HG03135 (cell line): Measurements from ENCODE around the gene MROH2A.

ENCODE experiments used
- ATAC-seq: cut with Tn5 transposase; IDR thresholded peaks from one replicate; pipeline ENCODE4 v1.9.1; 2021; ENCODE audit warnings: mild to moderate bottlenecking, moderate library complexity; ENCODE audit not compliant: unreplicated experiment

Gene MROH2A

DNA sequence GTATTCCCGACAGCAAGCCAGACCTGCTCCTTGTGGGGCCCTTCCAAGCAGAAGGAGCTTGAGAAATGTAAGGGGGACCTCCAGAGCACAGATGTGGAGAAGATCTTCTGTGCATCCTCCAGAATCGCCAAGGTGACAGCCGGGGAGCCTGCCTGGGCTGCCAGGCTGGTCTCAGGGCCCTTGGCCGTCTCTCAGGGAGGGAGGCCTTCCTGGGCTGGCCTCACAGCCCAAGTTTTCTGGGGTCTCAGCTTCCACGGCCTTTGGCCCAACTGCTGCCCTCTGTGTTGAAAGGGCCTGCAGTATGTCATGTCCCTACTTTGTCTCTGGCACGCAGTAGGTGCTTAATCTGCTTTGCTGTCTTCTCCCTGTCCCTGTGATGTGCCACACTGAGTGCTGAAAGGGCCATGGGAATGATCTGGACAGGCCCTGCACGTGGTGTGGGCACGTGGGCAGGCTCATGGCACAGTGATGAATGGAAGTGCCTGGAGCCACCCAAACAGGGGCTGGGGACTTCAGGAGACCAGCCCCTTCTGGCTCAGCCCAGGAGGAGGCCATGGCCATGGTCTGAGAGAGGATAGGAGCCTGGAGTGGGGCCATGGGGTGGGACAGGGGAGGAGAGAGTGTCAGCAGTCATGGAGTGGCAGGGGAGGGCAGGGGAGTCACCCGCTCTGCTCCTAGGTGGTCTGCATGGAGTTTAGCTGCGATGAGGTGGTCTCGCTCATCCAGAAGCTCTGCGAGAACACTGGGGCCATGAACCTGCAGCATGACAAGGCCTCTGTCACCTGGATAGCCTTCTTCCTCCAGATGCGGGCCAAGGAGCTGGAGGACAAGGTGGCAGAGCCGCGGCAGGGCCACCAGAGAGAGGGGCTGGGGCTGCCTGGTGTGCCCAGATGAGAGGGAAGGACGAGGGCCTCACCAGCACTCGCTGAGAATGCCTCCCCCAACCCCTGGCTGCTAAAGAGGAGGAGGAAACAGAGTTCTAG is 40.8 kb downstream of the MROH2A start:
- no peak for ATAC-seq

DNA sequence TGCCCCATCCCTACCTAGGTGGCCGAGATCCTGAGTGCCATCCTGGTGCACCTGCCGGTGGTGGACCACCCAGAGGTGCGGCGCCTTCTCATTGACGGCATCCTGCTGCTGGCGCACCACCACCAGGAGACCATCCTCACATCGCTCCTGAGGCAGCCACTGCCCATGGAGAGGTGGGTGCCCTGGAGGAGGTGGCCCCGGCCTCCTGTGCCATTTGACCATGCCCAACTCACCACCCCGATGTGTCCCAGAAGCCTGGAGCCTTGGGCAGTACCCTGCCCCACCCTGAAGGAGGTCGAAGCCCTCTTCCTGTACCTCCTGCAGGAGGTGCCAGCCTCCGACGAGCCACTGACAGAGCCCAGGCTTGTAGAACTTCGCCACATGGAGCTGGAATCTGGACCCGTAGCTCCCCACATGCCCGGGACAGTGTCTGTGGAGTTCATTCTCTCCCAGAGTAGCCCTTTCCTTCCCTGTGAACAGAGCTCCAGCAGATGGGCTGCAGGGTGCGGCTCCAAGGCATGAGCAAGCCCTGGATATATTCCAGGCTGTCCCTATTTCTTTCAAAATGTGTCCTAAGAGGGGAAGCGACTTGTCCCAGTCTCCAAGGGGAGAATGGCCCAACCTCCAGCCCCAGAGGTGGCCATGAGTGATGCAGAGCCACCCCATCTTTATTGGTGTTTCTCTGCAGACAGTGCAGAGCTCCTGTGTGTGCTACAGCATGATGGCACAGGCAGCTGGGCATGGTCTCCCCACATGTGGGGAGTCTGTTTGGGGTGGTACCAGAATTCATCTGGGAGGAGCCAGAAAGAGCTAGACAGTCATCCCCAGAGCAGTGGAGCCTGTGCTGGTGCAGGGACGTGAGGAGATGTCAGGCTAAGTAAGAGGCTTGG is 42.0 kb downstream of the MROH2A start:
- ATAC-seq = no peak

DNA sequence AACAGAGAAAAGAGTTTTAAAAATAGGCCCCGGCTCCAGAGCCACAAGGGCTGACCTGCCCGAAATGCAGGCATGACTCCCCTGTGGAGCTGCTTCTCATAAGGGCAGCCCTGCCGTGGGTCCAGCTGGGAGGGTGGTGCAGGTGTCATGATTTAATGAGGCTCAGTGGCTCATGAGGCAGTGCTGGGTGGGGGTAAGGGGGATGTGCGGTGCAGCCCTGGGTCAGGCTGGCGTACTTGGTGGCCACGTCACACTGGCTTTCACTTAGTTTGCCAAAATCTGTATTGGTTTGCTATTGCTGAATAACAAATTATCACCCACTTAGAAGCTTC is 42.6 kb downstream of the MROH2A start:
- no peak for ATAC-seq

DNA sequence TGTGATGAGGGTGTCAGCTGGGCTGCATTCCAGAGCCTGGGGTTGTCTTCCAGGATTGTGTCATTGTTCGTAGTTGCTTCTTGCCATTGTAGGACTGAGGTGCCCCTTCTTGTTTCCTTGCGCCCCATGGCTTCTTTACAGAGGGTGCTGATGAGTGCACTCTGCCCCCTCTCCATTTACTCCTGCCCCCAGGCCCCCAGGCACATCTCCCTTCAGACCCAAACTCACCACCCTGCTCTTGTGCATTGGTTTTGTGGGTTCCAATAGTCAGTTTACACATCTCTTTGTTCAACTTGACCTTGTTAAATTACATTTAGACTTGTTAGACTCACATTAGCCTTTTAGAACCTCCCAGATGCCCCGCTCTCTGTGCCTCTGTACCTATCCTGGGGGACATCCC is 43.1 kb downstream of the MROH2A start:
- no peak for ATAC-seq

DNA sequence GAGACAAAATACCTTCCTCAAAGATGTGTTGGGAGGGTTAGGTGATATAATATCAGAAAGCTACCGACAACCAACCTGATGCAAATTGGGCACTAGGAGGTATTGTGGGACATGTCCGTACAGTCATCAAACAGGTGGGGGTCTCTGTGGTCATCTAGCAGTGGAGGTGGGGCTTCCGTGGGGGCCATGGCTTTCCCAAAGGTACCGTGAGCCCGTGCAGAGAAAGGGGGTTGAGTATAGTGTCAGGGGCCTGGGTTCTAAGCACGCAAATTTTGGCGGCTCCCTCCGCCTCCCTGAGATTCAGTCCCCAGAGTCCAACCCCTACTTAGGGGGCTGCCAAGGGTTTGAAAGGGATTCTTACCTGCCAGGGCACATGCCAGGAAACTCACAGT is 43.6 kb downstream of the MROH2A start:
- no peak for ATAC-seq

DNA sequence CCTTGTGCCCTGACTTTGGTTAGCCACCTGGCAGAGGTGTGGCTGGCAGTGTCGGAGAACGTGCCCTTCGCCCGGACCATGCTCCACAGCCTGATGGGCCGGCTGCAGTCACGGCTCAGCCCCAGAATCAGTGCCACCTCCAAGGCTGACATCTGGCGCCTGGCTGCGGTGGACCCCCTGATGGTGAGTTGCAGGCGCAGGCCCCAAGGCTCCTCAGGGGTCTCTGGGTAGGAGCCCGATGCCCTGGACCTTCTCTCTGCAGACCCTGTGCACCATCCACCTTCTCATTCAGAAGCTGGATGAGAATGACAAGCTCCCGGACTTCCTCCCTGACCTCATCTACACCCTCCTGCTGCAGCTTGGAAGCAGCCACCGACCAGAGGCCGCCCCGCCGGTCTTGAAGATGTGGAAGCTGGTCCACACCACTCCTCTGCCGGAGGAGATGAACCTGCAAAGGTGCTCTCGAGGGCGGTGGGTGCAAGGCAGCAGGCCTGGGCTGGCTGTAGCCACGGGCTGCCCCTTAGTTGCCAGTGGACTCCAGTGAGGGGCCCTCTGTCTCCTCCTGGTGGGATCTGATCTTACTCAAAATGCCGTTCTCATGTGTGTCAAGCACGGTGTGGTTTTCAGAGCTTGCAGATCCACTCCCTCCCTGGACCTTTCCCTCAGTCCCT is 44.1 kb downstream of the MROH2A start:
- no peak for ATAC-seq

DNA sequence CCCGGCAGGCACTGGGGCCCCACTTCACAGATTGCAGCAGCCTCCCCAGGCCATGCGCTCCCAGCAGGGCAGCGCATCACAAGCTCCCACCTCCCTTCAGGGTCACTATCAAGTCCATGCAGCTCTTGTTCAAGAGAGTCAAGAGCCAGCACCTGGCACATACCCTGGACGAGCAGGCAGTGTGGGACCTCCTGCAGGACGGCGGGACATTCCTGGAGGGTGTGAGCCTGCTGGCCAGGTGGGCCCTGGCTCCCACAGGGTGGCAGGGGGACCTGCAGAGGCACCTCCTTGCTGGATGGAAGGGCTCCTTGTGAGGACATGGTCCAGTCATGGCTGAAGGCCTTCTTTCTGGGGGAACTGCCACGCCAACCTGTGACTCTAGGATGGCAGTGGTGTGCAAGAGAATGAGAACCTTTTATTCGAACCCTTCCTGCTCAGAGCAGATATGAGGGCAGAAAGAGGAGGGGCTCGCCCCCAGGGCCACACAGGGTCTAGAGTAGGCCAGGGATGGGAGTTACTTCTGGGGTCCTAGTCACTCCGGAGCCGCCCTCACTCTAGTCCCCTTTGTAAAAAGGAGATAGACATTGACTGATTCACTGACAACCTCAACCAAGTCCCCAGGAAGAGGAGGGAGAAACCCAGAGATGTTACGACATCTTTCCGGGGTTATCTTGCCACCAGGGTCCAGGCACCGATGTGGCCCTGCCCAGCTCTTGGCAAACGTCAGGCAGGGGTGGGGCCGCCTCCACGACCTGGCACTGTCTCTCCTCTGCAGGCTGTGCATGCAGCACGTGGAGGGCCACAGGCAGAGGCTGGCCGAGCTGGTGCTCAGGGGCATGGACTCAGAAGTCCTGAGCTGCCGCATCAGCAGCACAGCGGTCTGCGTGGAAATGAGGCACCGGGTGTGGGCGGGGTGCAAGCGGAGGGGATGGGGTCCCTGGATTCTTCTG is 44.9 kb downstream of the MROH2A start:
- ATAC-seq = no peak

DNA sequence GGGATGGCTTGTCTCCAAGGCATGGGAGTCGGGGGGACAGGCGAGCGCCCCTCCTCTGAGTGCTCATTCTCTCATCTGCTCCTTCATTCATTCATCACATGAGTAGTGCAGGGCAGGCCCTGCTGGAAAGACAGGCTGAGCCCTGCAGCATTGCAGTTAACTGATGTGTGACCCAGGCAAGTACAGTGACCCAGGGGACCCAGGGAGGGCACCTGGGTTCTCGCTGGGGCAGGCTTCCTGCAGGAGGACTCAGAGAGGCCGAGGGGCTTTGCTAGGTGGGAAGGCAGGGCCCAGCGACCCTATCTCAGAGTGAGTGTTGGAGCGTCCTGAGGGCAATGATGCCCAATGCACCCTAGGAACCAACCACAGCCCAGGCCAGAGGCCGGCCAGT is 45.6 kb downstream of the MROH2A start:
- no peak for ATAC-seq

DNA sequence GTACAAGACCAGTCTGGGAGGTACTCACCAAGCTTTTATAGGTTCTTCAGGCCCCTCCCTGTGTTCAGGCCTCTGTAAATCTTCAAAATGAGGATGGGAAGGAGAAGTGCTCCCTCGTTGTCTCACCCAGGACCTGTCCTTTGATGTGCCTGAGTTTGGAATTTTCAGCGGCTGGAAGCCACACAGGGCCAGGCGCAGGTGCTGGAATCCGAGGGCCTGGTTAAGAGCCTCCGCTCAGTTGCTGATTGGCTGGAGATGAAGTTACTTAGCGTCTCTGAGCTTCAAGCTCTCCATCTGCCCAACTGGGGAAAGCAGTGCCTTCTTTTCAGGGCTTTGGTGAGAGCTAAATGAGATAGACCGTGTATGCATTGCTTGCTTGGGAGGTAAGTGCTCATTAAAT is 46.2 kb downstream of the MROH2A start:
- ATAC-seq = no peak

DNA sequence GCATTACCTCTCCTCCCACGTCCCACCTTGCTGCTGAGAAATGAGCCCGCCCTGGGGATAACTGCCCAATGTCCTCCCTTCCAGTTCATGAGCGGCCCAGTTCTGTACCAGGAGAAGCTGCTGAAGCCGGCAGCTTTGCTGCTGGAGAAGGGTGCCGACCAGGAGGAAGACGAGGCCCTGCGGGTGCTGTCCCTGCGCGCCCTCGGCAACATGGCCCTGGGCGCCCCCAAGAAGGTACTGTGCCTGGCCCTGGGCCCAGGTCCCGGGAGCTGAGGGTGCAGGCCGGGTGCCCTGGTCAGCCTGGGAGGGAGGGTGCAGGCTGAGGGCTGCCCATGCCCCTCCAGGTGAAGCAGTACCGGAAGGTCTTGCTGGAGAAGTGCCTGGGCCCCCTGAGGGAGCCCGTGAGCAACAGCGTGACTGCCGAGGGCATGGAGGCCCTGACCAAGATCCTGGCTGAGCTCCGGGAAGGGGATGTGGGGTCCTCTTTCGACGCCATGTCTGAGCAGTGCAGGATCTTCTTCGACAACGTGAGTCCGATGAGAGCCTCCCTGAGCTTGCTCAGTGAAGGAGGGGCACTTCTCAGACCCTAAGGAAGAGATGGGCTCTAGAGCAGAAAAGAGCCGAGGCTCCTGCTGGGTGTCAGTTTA is 50.5 kb downstream of the MROH2A start:
- ATAC-seq = no peak

DNA sequence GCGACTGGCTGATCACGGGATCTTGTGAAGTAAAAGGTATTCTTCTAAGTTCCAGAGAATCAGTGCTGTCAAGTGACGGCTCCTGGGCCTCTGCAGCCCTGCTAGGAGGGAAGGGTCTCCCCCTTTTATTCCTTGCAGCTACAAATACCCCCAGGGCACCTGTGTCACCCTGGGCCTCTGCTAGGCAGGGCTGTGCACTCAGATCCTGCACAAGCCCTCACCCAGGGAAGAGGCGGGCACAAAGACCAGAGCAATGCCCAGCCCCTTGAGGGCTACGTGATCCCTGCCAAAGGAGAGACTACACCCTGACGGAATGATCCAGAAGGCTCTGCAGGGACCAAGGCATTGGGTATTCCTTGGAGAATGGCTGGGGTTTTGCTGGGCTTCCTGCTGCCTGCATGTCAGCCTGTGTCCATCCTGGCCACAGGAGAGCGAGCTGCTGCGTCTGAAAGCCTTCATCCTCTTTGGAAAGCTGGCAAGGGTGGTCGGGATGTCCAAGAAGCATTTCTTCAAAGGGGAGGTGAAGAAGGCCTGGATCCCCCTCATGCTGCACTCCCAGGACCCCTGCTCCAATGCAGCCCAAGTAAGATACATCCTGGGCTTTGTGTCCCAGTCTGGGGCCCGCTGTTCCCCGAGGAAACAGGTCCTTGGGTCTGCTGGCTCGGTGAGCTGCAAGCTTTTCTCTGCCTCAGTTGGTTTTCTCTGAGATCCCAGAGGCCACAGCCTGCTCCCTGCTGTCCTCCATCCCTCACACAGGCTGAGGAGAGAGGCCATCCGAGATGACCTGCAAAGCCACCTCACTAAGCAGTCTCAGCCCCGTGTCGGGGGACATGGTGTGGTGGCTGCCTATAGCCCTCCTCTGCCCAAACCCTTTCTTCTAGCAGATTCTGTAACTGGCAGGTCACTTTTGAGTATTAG is 51.3 kb downstream of the MROH2A start:
- no peak for ATAC-seq

DNA sequence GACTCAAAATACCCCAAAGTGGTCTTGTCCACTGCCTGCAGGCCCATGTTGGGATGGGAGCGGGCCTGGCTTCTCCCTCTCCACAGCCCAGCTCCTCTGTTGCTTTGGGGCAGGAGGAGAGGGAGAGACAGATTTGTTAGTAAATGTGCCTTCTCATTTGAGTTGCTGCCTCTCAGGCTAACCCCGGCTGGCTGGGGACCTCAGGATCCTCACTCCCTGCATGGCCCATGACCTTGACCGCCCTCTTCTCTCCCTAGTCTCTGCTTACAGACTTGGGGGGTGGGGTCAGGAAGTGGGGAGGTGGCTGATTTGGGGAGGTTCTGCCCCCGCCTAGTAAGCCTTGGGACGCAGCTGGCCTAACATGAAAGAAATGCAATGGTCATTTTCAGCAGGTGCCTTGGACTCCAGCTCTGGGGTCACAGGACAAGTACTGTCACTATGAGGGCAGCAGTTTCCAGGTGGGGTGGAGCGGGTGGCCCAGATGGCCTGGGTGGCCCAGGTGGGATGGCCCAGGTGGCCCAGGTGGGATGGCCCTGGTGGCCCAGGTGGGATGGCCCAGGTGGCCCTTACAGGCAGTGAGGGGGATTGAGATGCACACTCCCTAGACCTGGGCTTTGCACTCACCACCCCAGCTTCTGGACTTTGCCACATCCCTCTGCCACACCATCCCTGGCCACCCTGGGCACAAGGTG is 52.1 kb downstream of the MROH2A start:
- ATAC-seq = no peak

DNA sequence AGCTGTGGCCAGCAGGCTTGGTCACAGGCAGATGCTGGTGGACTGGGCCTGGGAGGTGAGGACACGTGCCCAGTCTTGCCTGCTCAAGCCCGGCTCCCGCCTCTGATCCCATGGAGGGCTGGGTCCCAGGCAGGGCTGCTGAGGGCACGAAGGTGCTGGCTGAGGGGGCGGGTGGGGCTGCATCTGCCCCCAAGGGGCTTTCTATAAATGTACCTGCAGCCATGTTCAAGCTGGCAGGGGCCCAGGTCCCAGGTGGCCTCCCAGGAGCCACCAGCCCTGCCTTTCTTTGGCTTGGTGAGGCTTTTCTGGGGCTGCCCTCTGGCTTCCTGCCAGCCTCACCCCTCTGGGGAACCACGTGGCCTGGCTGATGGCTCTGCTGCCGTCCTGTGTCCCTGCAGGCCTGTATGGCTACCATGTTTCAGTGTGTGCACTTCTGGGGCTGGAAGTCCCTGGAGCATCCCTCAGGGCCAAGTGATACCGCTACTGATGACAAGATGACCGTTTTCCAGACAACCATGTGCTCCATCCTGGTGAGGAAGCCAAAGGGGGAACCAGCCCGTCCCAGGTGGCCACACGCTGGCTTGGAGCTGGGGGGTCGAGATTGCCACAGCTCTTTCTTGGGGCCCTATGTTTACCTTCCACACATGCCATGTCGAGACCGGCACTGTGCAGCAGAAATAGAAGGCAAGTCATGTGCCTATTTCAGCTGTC is 53.0 kb downstream of the MROH2A start:
- no peak for ATAC-seq

DNA sequence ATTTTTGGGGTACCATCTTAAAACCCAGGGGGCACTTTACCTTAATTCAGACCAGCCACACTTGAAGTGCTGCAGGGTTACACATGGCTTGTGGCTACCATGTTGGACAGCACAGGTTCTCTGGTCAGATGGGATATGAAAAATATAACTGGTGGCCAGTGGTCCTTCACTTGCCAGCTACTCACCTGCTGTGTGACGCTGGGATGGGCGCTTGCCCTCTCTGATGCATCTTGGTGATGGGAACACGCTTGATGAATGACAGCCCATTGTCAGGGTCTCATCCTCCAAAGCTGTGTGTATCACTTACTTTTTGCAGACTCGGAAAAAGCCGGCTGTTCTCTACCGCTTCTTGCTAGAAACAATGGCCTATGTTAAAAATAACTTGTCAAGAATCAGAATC is 53.7 kb downstream of the MROH2A start:
- no peak for ATAC-seq

DNA sequence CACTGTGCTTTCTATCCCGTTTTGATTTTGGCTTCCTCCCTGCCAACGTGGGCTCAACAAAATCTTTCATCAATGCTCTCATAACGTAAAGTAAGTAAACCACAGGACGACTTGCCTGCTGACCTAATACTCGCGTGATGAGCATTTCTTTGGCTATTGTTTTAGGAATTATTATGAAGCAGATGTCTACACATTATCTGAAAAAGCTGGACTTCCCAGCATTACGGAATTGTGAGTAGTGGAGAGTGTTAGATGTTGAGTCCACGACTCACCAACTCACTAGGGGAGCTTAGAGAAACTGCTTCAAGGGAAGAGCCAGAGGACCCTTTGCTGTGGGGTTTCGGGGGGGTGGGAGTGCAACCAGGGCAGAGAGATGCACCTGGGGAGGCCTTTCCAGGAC is 54.3 kb downstream of the MROH2A start:
- no peak for ATAC-seq

DNA sequence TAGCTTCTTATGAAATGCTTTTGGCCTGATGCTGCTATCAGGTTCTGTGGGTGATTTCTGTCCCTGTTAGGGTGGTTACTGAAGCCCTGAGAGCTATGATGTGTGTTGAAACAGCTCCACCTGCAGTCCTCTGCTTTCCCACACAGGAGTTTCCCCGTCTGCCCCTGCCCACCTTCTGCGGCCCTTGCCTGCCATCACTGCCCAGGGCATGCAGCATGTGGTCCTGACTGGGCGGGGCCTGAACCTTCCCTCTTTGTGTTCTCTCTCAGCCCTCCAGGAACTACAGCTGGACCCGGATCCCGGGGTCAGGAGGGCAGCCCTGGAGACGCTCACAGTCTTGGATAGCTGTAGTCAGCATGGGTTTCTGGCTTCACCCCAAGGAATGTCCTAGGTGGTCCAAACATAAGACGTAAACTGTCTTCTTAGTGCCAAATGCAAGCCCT is 54.8 kb downstream of the MROH2A start:
- ATAC-seq = no peak

DNA sequence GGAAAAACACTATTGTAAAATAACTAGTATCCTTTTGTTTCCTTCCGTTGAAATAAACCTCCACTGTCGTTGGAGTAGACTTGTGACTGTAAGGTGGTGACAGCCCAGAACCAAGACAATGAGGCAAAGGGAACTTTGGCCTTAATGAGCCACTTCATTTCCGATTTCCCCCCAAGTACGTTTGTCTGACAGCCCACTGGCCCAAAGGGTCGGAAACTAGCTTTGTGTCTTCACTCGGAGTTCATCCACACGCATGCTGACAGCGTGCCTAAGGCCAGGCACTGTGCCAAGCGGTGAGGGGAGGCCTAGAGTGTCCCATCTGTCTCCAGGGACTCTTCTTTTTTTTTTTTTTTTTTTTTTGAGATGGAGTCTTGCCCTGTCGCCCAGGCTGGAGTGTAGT is 55.2 kb downstream of the MROH2A start:
- ATAC-seq = no peak
